Stimulated activated CD4-positive, alpha-beta T cell treated with anti-CD3 and anti-CD28 coated beads, Interleukin-2, amount 100 ng/mL, for 4 hours (primary cell): ENCODE data around the gene RACK1.
A peak's percentile ranks its signal among the peaks of the same experiment; 100 is the strongest.
"Not testable (repeated sequence)": the region's sequence is repeated elsewhere in the genome, so short reads cannot be mapped to it uniquely, and the experiment has no call there.

Experiments used
- DNase-seq: peaks from one replicate; pipeline ENCODE4 v3.0.0-alpha.2; 2020; ENCODE audit warnings: low read depth

Gene RACK1

DNA sequence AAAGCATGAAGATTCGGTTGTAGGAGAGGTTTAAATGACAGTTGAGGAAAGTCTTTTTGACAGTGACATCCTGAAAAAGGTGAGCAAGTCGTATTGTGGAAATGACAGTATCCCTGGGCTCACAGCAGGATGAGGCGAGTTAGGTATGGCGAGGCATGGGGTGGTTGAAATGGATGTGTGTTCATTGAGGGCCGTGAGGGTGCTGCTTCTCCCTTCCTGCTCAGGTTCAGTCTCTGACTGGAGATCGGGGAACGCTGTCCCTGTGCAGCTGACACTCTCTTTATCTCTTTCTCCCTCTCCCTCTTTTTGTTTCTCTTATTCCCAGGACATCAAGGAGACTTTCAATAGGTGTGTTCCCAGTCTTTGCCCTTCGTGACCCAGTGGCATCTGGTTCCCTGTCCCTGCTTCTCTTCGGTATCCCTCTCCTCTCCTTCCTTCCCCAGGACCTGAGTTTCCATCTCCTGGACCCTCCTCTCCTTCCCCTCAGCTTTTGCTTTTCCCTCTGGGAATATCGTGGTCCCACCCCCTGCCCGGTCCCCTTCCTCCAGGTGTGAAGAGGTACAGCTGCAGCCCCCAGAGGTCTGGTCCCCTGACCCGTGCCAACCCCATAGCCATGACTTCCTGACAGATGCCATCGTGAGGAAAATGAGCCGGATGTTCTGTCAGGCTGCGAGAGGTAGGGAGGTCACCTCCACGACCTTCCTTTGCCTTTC lies 10.5 kb downstream of the RACK1 start:
- DNase-seq, result no peak

DNA sequence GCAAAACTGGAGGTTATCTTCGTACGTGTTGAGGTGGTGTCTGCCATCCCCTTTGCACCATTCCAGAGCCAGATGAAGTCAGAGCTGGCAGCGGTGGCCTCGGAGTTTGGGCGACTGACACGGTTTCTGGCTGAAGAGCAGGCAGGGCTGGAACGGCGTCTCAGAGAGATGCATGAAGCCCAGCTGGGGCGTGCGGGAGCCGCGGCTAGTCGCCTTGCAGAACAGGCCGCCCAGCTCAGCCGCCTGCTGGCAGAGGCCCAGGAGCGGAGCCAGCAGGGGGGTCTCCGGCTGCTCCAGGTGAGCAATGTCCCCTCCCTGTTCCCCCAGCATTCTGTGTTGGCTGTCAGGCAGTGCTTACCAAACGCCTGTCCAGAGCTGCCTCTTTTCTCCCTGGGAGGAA lies 11.1 kb downstream of the RACK1 start:
- no peak for DNase-seq

DNA sequence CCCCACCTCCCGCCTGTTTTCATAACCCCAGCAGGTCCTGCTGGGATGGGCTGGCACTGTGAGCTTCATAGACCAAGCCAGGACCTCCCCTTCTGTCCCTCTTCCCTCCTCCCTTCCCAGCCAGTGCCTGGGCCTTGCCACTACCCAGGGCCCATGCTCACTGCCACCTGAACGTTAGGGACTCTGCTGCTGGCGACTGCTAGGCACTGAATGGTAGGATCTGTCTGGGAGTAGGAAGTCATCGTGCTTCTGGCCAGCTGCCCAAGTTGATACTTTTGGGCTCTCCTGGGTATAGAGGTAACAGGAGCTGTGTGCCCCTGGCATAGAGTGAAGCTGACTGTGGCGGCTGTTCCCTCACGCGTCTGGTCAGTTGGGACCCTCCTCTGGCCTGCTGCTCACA lies 12.3 kb downstream of the RACK1 start:
- no peak for DNase-seq

DNA sequence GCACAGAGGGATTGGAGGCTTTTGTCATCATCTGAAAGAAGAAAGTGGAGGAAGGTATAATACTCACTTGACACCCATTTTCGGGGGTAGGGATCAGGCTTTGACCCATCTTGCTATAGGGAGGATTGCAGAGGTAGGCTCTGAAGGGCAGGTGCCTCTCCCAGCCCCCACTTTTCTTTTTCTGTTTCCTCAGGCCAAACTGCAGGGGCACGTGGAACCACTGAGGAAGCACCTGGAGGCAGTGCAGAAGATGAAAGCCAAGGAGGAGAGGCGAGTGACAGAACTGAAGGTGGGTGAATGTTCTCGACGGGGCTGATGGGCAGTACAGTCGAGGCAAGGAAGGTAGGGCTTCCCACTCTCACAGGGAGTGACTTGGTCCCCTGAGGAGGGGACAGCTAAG lies 13.2 kb downstream of the RACK1 start:
- no peak for DNase-seq

DNA sequence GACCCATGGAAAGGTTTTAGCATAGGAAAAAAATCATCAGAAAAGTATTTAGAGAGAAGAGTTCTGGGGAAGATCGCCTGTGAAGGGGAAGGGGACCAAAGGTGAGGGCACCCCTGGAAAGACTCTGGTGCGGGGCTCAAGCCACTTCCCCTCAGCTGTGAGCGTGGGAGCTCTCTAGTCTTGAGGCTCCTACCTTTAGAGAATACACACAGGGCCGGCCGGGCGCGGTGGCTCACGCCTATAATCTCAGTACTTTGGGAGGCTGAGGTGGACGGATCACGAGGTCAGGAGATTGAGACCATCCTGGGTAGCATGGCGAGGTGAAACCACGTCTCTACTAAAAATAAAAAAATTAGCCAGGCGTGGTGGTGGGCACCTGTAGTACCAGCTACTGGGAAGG lies 13.7 kb downstream of the RACK1 start:
- DNase-seq, result no peak

DNA sequence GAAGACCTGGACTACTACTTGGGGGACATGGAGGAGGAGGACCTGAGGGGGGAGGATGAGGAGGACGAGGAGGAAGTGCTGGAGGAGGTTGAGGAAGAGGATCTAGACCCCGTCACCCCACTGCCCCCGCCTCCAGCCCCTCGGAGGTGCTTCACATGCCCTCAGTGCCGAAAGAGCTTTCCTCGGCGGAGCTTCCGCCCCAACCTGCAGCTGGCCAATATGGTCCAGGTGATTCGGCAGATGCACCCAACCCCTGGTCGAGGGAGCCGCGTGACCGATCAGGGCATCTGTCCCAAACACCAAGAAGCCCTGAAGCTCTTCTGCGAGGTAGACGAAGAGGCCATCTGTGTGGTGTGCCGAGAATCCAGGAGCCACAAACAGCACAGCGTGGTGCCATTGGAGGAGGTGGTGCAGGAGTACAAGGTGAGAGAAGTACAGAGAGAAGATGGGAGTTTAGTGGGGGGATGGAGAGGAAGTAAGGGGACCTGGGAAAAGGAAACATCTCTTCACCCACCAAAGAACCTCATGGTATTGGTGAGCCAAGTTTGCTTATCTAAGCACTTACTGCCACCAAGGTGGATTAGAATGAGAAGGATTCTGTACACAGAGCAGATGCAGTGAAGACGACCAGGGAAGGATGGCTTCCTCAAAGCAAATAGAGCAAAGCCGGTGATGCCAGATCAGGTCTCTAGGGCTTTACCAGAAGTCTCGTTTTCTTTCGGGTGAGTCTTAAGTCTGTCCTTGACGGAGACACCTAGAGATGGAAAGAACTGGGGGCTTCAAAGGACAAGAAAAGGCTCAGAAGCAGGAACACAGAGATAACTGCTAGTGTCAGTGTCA lies 19.1 kb downstream of the RACK1 start:
- no peak for DNase-seq

DNA sequence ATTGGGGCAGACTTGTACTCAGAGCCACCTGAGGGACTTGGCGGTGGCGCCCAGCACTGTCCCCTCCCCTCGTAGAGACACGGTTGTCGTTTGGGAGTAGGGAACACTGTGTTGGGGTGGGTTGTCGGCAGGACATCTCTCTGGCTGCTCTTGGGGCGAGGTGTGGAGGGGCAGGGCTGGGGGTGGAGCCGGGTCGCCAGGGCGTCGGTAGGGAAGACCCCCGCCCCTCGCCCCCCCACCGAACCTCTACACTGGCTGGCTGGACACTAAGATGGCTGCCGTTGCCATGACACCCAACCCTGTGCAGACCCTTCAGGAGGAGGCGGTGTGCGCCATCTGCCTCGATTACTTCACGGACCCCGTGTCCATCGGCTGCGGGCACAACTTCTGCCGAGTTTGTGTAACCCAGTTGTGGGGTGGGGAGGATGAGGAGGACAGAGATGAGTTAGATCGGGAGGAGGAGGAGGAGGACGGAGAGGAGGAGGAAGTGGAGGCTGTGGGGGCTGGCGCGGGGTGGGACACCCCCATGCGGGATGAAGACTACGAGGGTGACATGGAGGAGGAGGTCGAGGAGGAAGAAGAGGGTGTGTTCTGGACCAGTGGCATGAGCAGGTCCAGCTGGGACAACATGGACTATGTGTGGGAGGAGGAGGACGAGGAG lies 19.8 kb downstream of the RACK1 start:
- no peak for DNase-seq

DNA sequence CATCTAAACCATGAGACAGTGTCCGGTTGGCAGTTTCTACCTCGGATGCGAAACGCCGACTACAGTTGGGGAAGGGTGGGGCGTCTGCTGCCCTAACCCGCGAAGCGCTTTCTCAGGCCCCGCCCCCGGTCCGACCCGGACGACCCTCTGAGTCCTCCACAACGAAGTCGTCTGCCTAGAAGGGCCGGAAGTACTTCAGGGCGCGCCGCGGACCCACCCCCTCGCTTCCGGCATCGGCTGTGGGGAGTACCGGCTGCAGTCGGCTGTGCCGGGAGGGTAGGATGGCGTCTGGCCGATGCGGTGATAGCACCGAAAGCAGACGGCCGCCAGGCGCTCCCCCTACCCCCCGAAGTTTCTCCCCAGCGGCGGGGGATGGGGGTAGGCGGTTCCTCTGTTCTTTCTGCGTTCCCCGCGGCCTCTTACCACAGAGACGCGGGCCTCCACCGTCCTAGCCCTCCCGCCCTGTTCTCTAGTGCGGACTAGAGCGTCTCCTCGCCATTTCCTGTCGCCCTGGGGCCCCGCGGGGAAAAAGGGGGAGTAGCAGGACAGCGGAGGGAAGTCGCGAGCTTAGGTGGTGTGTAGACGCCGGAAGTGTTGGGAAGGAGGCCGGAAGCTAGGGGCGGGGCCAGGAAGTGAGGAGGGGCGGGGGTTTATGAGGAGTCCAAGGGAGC lies 20.5 kb downstream of the RACK1 start, which contains the start of gene TRIM41:
TSS of gene TRIM41 (plus strand) at position 224 of the 671 bp plus-strand sequence. CDS start 719 bp downstream, outside the sequence.
- peak; percentile 95 for DNase-seq

DNA sequence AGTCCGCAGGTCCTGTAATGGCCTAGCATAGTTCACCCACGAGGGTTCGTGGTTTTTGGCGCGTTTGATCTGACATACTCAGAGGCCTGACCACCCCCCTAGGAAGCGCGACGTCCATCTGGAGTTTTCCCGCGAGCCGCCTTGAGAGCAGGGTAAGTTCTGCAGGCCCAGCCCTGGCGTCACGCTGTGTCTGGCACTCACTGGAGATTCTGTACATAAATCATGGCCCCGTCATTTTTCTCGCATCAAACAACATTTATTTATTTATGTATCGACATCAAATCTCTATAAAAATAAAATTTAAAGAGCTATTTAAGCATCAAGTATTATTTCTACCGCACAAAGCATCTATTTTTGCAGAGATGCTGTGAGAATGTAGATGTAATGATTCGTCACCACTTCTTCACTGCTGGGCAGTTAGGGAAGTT lies 21.1 kb downstream of the RACK1 start:
- DNase-seq, result no peak

DNA sequence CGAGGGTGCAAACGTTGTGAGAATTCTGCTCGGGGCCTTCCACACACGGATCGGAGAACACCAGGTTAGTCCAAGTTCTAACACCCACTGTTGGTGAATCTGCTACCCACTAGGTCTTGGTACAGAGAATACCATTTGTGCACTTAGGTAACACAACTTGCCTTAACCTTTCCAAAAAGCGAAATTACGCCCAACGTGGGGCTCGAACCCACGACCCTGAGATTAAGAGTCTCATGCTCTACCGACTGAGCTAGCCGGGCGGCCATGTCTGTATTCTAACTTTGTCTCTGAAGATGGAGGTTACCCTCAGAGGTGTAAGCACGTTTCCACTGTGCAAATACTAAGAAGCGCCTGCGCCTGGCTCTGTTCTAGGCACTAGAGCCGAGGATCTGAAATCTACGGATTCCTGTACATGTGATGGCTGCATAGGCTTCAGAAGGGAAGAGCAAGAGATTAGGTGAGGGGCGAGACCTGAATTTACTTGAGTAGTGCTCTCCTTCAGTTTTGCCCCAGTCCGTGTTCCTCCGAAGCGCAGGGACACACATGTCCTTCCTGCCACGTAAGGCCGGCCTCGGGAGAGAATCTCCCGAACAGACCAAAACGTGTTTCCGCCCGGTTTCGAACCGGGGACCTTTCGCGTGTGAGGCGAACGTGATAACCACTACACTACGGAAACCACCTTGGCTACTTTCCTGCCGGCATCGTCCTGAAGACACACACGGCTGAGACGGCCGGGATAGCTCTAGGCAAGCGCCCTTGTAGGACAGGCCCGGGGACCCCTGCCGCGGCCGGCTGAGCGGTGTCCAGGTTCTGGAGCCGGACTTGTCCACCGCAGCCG lies 21.7 kb downstream of the RACK1 start:
- peak; percentile 92 for DNase-seq

DNA sequence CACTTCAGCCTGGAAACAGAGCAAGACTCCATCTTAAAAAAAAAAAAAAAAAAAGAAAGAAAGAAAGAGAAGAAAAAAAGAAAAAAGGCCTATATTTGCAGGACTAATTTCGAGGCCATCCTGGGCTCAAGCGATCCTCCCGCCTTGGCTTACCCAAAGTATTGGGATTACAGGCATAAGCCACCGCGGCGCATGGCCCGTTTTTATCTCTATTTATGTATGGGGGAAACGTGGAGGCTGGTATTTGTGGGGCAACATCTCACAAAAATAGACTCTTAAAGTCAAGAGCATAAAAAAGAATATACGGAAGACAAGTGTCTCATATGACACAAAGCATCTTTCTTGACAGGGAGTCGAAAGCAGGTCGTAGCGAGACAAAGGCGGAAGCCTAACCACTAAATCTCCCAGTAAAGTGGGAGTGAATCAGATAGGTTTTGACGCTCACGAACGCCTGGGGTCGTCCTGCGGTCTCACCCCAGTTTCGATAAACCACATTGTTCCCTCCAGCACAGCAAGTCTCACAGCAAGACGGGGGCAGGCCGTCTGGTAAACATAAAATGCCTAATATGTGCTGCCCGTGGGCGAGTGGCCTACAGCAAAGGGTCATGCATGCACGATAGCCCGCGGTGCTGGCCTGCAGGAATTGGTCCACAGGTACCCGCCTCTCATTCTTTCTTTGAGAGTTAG lies 22.5 kb downstream of the RACK1 start:
- peak; percentile 33 for DNase-seq

DNA sequence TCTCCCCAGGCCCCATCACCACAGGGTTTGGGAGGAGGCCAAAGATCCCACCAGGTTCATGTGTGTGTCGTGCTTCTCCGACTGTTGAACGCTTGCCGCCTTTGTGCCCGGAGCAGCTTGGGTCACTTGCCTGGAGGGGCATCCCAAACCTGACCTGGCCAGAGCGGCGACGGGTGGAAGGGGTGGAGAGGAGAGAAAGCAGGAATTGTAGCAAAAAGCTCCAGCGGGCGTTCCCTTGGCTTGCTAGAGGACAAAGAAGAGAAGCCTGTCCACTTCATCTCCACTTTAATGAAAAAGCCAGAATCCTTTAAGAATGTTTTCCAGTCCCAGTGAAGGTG lies 23.6 kb downstream of the RACK1 start:
- DNase-seq, result no peak

DNA sequence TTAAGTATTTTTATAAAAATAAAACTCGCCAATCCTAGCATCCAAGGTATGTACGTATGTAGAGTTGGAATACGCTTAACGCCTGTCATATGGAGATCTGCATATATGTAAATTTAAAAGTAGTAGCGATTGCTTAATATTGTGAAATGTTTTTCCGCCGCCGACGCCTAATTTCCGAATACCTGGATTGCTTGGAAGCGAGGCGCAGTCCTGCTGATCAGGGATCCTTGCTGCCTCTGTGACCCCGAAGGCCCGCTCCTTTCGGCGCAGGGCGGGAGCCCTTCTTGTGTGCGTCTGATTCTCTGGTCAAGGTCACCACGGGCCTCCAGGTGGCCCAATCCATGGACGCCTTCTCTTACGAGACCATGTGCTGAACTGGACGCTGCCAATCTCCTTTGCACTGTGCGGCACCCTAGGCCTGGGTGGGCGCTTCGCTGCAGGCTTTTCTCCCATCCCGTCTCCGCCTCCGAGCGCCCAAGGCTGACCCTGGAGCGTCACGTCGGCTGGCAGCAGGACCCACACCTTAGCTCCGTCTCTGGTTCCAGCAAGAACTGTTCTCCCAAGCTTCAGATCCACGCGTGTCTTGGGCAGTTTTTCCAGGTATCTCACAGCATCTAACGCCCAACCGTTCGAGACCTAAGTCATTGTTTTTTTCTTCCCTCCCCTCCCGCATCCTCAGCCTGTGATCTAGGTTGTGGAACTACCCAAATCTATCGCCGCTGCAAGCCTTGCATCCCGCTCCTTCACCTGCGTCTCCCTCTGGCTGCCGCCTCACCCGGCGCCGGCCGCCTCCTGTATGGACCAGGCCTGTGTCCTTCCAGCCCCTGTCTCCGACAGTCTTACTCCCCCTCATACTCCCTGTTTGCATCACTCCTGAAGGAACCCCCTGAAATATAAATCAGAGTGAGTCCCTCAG lies 24.2 kb downstream of the RACK1 start:
- no peak for DNase-seq

DNA sequence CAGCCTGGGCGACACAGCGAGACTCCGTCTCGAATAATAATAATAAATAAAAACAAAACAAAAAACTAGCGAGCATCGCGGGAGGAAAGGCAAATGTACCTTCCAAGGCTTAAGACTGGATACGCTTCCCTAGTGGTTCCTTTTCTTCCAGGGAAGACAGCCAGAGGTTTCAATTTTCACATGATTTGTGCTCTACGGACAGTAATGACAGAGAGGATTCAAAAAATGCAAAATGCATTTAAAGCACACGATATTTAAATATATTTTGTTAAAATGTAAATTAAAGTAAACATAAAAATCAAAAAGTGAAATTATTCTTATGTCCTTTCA lies 24.9 kb downstream of the RACK1 start:
- no peak for DNase-seq

DNA sequence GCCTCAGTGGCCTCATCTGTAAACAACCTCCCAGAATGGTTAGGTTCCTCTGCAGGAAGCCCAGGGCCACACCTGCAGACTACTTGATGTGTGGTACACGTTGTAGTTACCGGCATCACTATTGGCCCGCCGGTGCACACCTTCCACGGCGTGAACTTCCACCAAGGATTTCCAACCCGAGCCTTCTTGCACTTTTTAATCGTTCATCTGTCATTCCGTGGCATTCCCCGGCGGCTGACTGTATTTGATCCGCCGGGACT lies 26.0 kb downstream of the RACK1 start:
- DNase-seq, result no peak

DNA sequence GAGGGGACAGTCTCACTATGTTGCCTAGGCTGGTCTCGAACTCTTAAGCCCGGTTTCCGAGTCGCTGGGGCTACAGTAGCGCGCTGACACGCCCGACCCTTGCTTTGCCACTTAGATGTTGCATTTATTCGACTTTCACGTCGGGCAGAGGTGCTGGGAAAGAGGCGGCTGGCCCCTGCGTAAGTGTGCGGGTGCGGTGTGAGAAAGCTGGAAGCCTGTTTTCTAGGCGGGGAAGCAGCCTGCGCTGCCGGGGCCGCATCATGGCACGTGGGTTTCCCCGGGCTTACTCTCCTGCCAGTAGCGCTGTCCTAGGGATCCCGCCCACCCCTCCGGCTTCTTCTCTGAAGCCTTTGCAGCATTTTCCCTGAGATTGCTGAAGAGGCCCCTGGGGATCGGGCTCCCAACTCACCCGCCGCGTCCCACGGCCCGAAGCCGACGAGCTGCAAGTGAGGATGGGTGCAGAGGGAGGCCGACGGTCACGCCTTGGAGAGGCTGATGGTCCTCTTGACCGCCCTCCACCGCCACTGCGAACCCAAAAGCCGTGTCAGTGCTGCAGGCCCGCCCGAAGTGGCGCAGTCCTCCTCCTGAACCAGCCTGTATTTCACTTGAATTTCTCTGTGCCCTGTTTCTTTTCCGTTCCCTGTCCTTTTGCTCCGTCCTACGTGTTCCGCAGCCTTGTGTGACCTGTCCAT lies 26.4 kb downstream of the RACK1 start:
- peak; percentile 51 for DNase-seq

DNA sequence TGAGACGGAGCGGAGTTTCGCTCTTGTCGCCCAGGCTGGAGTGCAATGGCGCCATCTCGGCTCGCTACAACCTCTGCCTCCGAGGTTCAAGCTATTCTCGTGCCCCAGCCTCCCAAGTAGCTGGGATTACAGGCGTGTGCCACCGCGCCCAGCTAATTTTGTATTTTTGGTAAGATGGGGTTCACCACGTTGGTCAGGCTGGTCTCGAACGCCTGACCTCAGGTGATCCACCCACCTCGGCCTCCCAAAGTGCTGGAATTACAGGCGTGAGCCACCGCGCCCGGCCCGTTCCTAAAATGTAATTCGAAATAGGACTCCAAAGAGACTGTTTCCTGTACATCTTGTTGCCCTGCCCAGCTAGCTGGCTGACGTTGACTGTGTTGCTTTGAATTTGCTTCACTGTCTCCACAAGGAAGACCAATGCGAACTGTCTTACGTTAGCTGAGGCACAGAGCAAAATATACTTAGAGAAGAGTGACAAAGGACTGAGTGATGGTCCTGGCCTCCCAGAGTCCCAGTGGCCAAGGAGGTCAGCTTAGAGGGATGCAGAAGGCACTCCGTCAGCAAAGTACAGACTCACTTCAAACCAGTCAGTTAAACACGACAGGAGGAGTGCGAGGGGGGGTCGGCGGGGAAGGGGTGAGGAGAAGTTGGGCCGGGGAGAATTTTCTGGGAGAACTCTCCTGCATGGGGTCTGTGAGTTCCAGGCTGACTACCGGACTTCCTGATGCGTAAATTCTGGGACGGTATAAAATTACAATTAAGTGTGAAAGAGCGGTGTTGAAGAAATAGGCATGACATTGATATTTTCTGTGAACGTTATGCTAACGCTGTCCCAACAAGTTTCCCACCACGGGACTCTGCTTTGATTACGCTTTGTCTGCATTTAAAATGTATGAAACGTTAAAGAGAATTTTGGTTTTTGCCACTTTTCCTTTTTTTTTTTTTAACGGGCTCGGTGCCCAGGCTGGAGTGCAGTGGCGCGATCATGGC lies 27.4 kb downstream of the RACK1 start:
- DNase-seq, result no peak

DNA sequence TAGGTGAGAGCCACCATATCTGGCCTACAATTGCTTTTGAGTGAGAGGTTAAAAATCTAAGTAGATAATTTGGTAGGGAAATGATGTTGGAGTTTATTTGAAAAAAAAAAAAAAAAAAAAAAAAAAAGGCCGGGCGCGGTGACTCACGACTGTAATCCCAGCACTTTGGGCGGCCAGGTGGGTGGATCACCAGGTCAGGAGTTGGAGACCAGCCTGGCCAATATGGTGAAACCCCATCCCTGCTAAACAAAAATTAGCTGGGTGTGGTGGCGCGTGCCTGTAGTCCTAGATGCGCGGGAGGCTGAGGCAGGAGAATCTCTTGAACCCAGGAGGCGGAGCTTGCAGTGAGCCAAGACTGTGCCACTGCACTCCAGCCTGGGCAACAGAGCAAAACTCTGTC lies 29.5 kb downstream of the RACK1 start:
- not testable (repeated sequence) for DNase-seq
